RPMI7951 (cell line): ENCODE measurements around the gene PET100. TPM values are rescaled to one million over a fixed set of nuclear protein-coding genes. Genes with fewer than 3 reads are reported as not detected.

Experiments
- DNase-seq: peaks from one replicate; pipeline ENCODE4 v3.0.0-alpha.2; 2012; ENCODE audit warnings: low read depth
- total RNA-seq: library from RNA; depleted of rRNA; stranded (reverse); fragments of >200 nt; shearing (Covaris generic); gene quantifications from 2 replicates; pipeline ENCODE4 v1.2.3, GENCODE V29; 2014

Gene PET100
- total RNA-seq, 1 experiment from 2014 or later, result 92.9 TPM

GRCh38 chr19:7650148-7650547 lies 20.6 kb downstream of the PET100 start:
- DNase-seq, result no peak

GRCh38 chr19:7652061-7652641 lies 22.6 kb downstream of the PET100 start:
- peak; percentile 66 for DNase-seq

- DNase-seq, result peak; percentile 59
These were observed 24.8 kb downstream of the PET100 start for GRCh38 chr19:7654401-7654800.

- no peak for DNase-seq
These were observed 26.0 kb downstream of the PET100 start for GRCh38 chr19:7655581-7655980.

- no peak for DNase-seq
These were observed 27.6 kb downstream of the PET100 start for GRCh38 chr19:7657131-7657751.

- DNase-seq, result no peak
These were observed 28.7 kb downstream of the PET100 start for GRCh38 chr19:7658219-7658686.

- DNase-seq, result no peak
These were observed 32.3 kb downstream of the PET100 start for GRCh38 chr19:7661744-7662538.

- no peak for DNase-seq
These were observed 33.1 kb downstream of the PET100 start for GRCh38 chr19:7662657-7663056.

GRCh38 chr19:7663706-7664105 lies 34.1 kb downstream of the PET100 start:
- no peak for DNase-seq

- no peak for DNase-seq
These were observed 35.5 kb downstream of the PET100 start for GRCh38 chr19:7665076-7665475.

GRCh38 chr19:7668842-7669241 lies 39.2 kb downstream of the PET100 start, which contains the start of gene RETN:
Gene RETN, plus strand, starts transcription at chr19:7669049. Its CDS starts 278 bp downstream, at chr19:7669327.
- no peak for DNase-seq

GRCh38 chr19:7669641-7670040 lies 40.0 kb downstream of the PET100 start:
- DNase-seq, result no peak

GRCh38 chr19:7670150-7670783 lies 40.7 kb downstream of the PET100 start:
- no peak for DNase-seq

GRCh38 chr19:7670790-7671189 lies 41.2 kb downstream of the PET100 start:
- DNase-seq, result no peak

GRCh38 chr19:7672522-7672921 lies 42.9 kb downstream of the PET100 start:
- DNase-seq, result no peak

GRCh38 chr19:7674010-7675005 lies 44.7 kb downstream of the PET100 start:
- DNase-seq, result peak; percentile 66

- DNase-seq, result no peak
These were observed 46.8 kb downstream of the PET100 start for GRCh38 chr19:7676376-7676775.

- DNase-seq, result no peak
These were observed 47.3 kb downstream of the PET100 start, which contains the start of gene MCEMP1 for GRCh38 chr19:7676854-7677253. Gene MCEMP1, plus strand, starts transcription at chr19:7677090. Its CDS starts 31 bp downstream, at chr19:7677121.

- DNase-seq, result no peak
These were observed 48.2 kb downstream of the PET100 start for GRCh38 chr19:7677669-7678311.
